ENCODE data around the gene NPIPA3.
"Not testable (repeated sequence)": the region's sequence is repeated elsewhere in the genome, so short reads cannot be mapped to it uniquely, and the experiment has no call there.

The NPIPA3 gene

GRCh38 chr16:14703156-14704011, at the start of gene NPIPA3:
Gene NPIPA3 (plus strand): TSS chr16:14703411. CDS start chr16:14708944, 5,533 bp downstream.
- not testable (repeated sequence) for DNase-seq (ENCODE audit: low spot score)

DNA sequence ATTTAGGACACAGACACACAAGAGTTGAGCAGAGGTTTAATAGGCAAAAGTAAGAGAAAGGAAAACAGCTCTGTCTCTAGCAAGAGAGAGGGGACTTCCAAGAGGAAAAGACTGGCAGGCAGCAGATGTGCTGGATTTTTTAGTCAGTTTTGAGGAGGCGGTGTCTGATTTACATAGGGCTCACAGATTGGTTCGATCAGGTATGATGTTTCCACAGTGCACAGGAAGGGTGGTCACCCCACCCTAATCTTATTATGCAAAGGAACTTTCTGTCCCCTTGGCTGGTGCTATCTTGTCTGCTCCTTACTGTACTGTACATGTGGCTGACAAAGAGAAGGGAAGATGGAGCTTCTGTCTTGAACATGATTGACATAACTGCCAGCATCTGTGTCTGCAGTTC, 45.1 kb upstream of the NPIPA3 start:
- no peak for DNase-seq (ENCODE audit: low spot score)

DNA sequence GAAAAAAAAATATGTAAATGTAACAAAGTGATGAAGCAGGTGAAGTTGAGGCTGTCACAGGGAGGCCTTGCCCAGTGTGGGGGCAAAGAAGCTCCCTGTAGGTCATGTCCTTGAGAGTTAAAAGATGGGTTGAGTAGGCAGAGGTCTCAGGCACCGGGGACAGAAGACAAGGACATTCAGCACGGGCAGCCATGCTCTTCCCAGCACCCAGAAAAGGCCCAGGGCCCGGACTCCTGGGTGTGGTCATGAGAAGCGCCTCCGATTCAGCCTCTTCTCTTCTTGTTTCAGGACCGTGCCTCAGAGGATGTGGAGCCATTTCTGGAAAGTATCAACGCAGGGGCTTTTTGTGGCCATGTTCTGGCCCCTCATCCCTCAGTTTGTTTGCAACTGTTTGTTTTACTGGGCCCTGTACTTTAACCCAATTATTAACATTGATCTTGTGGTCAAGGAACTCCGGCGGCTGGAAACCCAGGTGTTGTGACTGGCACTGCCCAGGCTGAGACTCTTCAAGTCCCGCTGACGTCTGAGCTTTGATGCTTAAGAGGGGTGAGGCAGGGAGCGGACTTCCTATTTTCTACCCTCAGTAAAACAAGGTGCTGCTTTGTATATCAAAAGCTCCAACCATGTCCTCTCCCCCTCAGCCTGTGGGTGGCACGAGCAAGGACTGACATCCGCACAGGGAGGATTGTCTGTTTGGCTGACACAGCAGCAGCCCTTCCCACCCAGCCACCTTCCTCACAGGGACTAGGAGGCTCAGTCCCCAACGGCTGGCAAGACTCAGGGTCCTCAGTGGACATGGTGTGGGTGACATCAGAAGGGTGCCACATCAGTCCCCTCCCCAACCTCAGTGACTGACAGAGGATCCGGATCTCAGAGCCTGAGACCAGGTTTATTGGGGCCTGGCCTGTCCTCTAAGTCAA, 35.6 kb upstream of the NPIPA3 start:
- no peak for DNase-seq (ENCODE audit: low spot score)

- no peak for DNase-seq (ENCODE audit: low spot score)
Observed at GRCh38 chr16:14668556-14669223, 34.5 kb upstream of the NPIPA3 start.

DNA sequence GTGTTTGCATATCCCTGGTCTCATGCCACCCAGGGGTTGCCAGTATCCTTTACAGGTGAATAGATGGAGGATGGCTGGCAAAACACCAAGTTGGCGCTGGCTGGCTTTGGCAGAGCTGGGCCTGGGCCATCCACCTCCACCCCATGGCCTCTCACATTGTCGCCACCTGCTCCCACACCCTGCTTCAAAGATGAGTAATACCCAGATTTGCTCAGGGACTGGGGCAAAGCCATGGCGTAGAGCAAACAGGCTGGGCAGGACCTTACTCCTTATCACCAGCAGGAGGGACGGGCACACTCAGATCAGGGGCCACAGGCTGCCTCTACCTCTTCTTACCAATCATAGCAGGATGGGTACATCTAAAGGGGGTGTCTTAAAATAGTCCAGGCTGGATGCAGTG, 33.4 kb upstream of the NPIPA3 start:
- DNase-seq (ENCODE audit: low spot score): no peak

DNA sequence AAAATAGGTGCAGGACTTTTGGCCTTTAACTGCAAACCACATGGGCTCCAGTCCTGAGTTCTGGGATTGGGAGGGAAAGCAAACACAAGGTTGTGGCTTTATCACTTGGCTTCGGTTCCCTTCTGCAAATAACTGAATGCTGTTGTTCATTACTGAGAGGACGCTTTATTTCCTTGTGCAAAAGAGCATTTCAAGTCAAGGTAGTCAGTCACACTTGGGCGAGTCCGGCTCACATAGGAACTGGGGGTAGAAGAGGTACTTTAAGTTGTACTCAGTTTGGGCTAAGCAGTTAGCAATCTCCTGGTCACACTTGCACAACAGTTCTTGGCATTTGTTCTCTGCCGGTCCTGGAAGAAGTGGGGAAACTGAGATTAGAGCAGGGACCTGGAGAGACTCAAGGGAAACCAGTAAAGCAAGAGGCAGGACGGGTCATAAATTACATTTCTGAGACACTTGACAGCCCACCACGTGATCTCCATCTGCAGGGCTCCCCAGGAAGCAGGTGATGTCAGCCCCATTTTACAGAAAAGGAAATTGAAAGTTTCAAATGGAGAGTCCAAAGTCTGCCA, 30.7 kb upstream of the NPIPA3 start:
- peak; percentile 63 for DNase-seq (ENCODE audit: low spot score)

DNA sequence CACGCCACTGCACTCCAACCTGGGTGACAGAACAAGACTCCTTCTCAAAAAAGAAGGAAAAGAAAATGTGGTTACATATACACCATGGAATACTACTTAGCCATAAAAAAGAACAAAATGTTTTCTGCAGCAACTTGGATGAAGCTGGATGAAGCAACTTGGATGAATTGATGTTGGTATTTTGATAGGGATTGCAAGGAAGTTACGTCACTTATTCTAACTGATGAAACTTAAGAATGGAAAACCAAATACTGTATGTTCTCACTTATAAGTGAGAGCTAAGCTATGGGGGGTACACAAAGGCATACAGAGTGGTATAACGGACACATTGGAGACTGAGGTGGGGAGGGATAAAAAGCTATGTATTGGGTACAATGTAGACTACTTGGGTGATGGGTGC, 26.6 kb upstream of the NPIPA3 start:
- DNase-seq (ENCODE audit: low spot score): no peak

DNA sequence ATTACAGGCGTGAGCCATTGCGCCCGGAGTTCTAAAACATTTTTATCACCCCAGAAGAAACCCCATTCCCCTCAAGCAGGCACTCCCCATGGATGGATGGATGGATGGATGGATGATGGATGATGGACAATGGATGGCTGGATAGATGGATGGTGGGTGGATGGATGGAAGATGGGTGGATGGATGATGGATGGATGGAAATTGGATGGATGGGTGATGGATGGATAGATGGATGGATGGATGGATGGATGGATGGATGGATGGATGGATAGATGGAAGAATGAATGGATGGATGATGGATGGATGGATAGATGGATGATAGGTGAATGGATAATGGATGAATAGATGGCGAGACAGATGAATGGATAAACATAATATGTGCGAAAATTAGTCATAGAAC, 25.6 kb upstream of the NPIPA3 start:
- no peak for DNase-seq (ENCODE audit: low spot score)

GRCh38 chr16:14678748-14679497, 24.3 kb upstream of the NPIPA3 start:
- DNase-seq (ENCODE audit: low spot score): no peak

DNA sequence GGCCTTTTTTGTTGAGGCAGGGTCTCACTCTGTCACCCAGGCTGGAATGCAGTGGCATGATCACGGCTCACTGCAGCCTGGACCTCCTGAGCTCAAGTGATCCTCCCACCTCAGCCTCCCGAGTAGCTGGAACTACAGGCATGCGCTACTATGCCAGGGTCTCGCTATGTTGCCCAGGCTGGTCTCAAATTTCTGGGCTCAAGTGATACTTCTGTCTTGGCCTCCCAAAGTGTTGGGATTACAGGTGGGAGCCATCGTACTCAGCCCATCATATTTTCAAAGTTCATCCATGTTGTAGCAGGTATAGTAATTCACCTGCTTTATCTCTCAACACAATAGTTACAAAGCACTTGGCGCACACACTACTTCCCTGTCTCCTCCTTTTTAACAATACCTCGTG, 22.8 kb upstream of the NPIPA3 start:
- DNase-seq (ENCODE audit: low spot score): not testable (repeated sequence)

GRCh38 chr16:14681115-14681514, 22.1 kb upstream of the NPIPA3 start:
- no peak for DNase-seq (ENCODE audit: low spot score)

DNA sequence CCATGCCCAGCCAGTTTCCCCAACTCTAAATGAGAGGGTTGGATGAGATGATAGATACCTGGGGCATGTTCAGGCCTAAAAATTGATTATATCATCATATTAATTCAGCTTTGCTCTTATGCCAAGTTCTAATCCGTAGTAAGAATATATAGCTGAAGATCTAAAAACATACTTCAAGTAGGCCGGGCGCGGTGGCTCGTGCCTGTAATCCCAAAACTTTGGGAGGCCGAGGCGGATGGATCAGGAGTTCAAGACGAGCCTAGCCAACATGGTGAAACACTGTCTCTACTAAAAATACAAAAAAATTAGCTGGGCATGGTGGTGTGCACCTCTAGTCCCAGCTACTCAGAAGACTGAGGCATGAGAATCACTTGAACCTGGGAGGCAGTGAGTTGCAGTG, 21.1 kb upstream of the NPIPA3 start:
- DNase-seq (ENCODE audit: low spot score): no peak

DNA sequence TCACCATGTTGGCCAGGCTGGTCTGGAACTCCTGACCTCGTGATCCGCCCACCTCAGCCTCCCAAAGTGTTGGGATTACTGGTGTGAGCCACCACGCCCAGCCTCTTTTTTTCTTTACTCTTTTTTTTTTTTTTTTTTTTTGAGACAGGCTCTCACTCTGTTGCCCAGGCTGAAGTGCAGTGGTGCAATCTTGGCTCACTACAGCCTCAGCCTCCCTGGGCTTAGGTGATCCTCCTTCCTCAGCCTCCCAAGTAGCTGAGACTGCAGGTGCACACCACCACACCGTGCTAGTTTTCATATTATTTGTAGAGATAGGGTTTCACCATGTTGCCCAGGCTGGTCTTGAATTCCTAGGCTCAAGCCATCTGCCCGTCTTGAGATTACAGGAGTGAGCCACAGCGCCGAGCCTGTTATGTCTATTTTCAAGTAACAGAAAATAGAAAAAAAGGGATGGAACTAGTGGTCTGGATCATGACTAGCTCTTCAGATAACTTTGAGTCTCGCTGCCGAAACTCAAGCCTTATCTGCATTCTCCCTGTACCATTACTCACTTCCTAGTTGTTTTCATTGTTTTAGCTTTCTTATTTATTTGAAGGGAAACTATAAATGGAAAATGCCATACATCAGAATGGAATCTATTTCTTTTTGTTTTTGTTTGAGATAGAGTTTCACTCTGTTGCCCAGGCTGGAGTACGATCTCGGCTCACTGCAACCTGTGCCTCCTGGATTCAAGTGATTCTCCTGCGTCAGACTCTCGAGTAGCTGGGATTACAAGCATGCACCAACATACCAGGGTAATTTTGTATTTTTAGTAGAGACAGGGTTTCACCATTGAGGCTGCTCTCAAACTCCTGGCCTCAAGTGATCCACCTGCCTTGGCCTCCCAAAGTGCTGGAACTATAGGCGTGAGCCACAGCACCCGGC, 17.1 kb upstream of the NPIPA3 start:
- DNase-seq (ENCODE audit: low spot score): not testable (repeated sequence)

DNA sequence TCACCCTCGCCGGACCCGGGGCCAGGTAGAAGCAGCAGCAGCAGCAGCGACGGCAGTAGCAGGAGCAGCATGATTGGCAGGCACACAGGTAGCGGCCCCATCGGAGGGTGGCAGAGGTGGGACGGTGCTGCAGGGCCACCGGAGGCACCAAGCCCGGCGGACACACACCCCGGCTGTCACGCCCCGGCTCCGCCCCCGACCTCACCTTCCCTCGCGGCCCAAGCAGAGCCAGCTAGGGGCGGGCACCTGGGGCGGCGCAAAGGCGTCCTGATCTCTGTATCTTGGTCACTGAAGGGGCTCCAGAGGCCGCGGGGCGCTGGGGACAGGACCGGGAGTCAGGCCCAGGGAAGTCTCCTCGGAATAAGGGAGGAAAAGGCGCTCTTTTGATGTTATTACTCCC, 9.1 kb upstream of the NPIPA3 start, which contains the start of gene PLA2G10:
TSS of gene PLA2G10 (minus strand) at position 180 of the 400 bp plus-strand sequence. CDS start at position 101, 79 bp downstream.
- not testable (repeated sequence) for DNase-seq (ENCODE audit: low spot score)

GRCh38 chr16:14701859-14702258, 1.4 kb upstream of the NPIPA3 start:
- DNase-seq (ENCODE audit: low spot score): not testable (repeated sequence)

GRCh38 chr16:14702672-14703071, 539 bp upstream of the NPIPA3 start:
- not testable (repeated sequence) for DNase-seq (ENCODE audit: low spot score)

DNA sequence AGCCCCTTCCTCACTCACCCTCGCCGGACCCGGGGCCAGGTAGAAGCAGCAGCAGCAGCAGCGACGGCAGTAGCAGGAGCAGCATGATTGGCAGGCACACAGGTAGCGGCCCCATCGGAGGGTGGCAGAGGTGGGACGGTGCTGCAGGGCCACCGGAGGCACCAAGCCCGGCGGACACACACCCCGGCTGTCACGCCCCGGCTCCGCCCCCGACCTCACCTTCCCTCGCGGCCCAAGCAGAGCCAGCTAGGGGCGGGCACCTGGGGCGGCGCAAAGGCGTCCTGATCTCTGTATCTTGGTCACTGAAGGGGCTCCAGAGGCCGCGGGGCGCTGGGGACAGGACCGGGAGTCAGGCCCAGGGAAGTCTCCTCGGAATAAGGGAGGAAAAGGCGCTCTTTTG, 30.0 kb downstream of the NPIPA3 start:
- DNase-seq (ENCODE audit: low spot score): not testable (repeated sequence)

GRCh38 chr16:14740832-14741385, 37.7 kb downstream of the NPIPA3 start:
- DNase-seq (ENCODE audit: low spot score): not testable (repeated sequence)

DNA sequence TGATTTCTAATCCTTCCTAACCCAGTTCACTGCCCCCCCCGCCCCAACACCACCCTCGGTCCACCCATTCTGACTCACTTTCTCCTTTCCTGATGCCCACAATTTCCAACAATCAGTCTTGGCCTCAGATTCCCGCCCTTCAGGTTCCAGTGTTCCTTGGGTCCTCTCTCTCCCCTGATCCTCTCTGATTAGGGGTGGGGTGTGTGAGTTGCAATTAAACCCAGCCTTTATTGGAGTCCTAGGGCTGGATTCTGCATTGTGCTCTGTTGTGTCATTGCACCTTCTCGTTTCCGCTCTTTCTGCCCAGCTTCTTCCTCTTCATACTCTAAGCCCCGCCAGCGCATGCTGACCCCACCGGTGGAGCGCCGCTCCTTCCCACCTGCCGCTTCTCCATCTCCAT, 38.6 kb downstream of the NPIPA3 start:
- not testable (repeated sequence) for DNase-seq (ENCODE audit: low spot score)
